GM18519 (cell line): ENCODE data around the gene IFT81.
"Not testable (repeated sequence)": the region's sequence is repeated elsewhere in the genome, so short reads cannot be mapped to it uniquely, and the experiment has no call there.

Source experiments
- ATAC-seq: cut with Tn5 transposase; IDR thresholded peaks from one replicate; pipeline ENCODE4 v1.9.1; 2021; ENCODE audit warnings: mild to moderate bottlenecking, moderate library complexity; ENCODE audit not compliant: unreplicated experiment, low FRiP score

The IFT81 gene

GRCh38 chr12:110107369-110108281 lies 16.5 kb upstream of the IFT81 start:
- ATAC-seq: no peak

DNA sequence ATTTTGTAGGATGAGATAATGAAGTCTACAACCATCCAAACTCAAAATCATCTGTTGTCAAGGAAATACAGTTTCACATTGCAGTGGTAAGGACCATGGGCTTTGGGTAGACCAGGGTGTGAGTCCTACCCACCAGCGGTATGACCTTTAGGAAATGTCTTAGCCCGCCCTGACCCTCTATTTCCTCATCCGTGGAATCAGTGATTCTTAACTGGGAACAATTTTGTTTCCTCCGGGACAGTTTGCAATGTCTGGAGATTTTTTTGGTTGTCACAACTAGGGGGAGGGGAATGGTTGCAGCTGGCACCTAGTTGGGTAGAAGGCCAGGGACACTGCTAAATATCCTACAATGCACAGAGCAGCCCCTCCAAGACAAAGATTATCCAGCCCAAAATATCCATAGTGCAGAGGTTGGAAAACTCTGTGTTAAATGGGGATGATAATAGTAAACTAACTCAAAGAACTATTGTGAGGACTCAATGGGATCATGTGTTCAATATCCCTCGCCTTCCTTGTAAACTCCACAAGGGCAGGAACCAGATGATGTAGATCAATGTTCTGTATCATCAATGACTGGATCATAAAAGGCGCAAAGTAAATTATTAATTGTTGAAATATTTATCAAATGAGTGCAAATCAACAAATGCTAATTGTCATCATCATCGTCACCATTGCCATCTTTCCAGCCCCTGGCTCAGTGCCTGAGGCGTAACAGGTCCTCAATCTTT lies 15.7 kb upstream of the IFT81 start:
- ATAC-seq: no peak

DNA sequence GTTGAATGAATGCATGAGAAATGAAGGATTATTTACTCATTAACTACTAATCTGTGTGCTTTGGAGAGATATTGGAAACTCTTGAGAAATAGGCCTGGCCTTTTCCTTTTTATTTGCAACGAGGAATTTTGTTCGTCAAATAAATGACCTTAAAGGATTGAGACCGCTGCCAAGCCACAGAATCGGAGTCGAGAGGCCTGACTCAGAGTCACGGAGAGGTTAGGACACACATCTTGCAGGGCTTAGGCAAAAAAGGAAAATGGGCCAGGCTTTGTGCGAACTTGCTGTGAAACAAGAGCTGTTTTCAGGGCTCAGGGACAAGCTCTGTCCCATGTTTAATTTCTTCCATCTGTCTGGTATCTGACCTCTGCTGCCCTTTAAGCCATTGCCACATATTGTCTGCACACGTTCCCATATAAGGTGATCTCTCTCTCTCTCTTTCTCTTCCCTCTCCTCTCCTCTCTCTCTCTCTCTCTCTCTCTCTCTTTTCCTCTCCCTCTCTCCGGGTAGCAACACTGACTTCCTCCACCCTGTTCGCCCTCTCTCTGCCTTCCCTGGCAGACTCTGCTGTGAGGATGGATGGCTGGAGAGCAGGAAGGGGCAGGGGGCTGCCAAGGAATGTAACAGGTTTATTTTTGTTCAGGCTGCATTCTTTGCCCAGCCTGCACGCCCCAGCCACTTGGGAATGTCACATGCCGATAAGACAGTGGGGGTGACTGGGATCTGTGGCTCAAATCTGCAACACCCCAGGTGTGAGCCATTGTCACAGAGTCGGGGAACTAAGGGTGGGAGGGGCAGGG lies 14.9 kb upstream of the IFT81 start:
- no peak for ATAC-seq

GRCh38 chr12:110109837-110110535 lies 14.2 kb upstream of the IFT81 start:
- no peak for ATAC-seq

GRCh38 chr12:110111476-110112334 lies 12.5 kb upstream of the IFT81 start:
- ATAC-seq: no peak

DNA sequence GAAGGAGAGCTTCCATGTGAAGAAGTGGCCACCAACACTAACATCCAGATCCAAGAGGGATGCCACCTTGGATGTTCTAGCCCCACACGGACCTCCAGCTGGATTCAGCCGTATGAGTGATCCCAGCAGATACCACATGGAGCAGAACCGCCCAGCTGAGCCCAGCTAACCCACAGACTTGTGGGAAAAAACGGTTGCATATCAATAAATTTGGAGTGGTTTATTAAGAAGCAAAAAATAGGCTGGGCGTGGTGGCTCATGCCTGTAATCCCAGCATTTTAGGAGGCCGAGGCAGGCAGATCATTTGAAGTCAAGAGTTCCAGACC lies 11.9 kb upstream of the IFT81 start:
- no peak for ATAC-seq

- ATAC-seq: no peak
These were observed 9.6 kb upstream of the IFT81 start for GRCh38 chr12:110114528-110114937.

GRCh38 chr12:110115675-110116074 lies 8.5 kb upstream of the IFT81 start:
- ATAC-seq: no peak

DNA sequence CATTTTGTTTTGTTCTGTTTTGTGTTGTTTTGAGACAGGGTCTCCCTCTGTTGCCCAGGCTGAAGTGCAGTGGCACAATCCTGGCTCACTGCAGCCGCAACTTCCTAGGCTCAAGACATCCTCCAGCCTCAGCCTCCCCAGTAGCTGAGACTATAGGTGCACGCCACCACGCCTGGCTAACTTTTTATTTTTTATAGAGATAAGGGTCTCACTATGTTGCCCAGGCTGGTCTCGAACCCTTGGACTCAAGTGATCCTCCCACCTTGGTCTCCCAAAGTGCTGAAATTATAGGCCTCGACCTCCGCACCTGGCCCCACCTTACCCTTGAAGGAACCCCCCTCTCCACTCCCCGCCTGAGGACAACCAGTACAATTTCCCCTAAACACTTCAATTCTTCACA lies 7.5 kb upstream of the IFT81 start:
- no peak for ATAC-seq

GRCh38 chr12:110117210-110117609 lies 6.9 kb upstream of the IFT81 start:
- ATAC-seq: not testable (repeated sequence)

DNA sequence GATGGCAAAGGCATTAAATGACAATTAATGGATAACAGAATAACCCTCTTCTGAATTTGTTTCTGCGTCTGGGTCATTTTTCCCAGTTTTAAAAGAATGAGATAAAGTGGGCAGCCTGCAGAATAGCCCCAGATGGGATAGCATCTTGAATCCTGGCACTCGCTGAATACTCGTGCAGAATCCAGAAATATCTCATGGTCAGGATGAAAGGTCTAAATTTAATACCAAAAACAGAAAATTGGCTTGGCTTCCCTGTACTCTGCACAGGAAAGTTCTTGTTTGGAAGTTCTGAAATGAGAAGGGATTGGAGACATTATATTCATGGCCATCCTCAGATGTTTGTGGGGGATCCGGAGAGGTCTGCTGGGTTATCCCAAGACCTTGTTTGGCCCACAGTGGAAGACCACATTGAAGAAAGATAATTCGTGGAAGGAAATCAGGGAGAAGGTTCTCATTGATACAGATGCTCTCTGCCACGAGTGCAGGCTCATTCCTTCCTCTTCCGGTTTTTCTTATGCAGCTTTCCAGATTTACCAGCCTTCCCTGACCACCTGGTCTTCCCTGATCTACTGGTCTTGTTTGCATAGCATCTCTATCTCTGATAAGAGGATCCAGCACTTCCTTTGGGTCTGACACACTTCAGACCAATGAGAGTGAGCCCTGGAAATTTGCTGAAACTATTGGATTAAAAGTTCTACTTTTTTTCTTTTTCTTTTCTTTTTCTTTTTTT lies 6.0 kb upstream of the IFT81 start:
- ATAC-seq: no peak

DNA sequence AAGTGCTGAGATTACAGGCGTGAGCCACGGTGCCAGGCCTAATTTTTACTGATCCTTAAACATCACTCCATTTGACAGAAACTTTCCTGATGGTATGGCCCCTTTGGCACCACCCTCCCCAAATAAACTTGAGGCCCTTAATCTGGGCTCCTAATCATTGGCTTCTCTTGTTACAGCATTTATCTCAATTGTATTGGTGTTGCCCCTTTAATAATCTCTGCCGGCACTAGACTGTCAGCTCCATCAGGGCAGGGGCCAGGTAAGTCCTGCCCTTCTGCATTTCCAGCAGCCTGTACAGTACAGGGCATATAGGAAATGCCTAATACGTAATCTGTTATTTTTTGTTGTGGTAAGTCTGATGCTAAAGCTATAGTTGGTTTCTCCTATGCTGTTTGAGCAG lies 1.2 kb upstream of the IFT81 start:
- no peak for ATAC-seq

DNA sequence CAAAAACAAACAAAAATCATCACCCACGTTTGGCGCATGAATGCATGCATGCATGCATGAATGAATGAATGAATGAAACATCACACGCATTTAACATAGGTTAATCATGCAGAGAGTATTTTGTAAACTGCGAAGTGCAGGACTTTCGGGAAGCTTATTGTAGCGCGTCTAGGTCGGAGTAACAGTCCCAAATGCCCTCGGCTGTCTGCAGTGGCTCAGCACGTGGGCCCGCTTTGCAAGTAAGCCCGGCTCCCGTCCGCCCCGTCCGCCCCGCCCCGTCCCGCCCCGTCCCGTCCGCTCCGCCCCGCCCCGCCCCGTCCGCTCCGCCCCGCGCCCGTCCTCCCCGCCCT lies 263 bp upstream of the IFT81 start:
- no peak for ATAC-seq

DNA sequence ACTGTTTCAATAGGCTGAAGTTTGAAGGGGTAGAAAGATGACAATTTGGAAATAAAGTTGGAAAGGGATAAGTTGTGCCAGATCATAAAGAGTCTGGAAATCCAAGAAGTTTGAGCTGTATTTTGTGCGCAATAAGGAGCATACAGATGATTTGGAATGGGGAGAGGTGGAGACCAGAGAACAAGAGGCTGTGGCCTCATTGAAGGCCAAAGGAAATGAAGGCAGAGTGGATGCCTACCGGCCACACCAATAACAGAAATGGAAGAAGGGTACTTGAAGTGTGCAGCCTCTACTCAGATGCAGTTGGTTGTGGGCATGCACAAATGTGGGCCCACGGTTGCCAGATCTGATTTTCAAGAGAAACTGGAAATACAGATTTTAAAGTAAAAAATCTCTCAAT lies 2.4 kb downstream of the IFT81 start:
- no peak for ATAC-seq

DNA sequence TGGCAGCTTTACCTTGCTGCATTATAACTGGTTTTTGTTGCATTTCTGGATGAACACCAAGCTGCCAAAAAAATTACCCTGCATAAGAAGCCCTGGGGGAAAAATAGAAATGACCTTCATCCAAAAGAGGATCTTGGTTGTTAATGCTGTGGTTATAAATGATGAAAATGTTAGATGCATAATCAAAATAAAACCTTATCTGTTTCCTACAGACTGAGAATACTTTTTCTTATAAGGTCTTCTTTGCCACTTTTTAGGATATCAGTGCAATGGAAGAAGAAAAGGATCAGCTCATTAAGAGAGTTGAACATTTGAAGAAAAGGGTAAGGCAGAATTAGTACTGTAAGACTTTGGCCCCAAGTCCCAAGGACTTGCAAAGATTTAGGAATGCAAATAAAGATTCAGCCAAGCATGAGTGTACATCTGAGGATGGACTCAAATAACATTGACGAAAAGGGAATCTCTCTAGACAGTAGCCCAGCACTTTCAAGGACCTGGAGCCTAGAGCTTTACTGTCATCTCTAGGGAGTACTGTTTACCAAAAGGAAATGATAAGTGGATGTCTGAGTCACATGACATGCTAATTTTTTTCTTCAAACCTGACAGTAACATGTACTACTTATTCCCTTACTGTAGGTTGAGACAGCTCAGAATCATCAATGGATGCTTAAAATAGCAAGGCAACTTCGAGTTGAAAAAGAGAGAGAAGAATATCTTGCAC lies 10.7 kb downstream of the IFT81 start:
- no peak for ATAC-seq

- no peak for ATAC-seq
These were observed 11.6 kb downstream of the IFT81 start for GRCh38 chr12:110135806-110136205.

DNA sequence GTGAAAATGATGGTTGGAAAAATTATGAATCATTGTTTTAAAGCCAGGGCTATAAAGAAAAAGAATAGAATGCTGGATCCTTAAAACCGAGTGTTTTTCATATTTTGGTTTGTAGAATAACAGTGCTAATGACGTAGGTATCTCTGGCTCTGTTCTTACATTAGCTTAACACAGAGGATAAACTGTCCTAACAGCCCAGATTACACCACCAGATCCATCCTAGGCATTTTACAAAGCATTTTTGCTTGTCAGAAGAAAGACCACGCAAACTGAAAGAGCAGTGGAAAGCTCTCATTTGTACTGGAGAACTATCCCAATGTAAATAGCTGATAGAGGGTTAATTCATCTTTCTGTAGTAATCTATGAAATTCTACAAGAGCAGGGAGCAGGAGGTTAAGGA lies 13.6 kb downstream of the IFT81 start:
- no peak for ATAC-seq

DNA sequence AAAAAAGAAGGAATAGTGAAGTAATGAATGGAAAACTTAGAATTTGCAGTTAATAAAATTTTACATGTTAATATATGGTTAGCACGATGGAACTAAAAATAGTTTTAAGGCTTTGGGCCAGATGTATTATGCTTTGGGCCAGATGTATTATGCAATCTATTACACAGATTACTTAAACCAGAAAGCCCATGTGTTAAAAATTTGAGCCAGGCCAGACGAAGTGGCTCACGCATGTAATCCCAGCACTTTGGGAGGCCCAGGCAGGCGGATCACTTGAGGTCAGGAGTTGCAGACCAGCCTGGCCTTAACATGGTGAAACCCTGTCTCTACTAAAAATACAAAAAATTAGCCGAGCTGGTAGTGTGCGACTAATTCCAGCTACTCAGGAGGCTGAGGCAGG lies 17.2 kb downstream of the IFT81 start:
- ATAC-seq: no peak
